Measurements from ENCODE around the gene MPHOSPH9. TPM values are rescaled to one million over a fixed set of nuclear protein-coding genes. Genes with fewer than 3 reads are reported as not detected.

MPHOSPH9 gene
- total and polyA plus RNA-seq, 8 donors, result 3.3 to 13.4 (median 6.8) TPM

DNA sequence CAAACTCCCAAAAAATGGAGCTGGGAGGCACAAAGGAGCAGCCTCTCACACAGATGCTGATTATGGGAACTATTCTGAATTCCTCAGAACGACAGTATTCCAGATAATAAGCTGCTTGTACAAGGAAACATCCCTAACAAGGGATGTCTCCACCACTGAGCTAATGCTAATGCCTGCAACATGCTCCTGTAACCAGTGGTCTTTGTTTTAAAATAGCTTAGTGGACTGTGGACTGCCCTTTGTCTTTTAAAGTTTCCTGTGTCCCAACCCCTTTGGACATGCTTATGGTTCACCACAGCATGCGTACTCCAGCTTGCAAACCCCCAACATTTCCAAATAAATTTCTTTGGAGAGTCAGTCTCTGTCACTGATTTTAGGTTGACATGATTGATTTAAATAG is 65.6 kb downstream of the MPHOSPH9 start:
- intact Hi-C loops (cut with DNase I), result no loop called here
- DNase-seq (no peak), ATAC-seq (no peak), FAIRE-seq (no peak)
- TF ChIP-seq, protein P1, sequence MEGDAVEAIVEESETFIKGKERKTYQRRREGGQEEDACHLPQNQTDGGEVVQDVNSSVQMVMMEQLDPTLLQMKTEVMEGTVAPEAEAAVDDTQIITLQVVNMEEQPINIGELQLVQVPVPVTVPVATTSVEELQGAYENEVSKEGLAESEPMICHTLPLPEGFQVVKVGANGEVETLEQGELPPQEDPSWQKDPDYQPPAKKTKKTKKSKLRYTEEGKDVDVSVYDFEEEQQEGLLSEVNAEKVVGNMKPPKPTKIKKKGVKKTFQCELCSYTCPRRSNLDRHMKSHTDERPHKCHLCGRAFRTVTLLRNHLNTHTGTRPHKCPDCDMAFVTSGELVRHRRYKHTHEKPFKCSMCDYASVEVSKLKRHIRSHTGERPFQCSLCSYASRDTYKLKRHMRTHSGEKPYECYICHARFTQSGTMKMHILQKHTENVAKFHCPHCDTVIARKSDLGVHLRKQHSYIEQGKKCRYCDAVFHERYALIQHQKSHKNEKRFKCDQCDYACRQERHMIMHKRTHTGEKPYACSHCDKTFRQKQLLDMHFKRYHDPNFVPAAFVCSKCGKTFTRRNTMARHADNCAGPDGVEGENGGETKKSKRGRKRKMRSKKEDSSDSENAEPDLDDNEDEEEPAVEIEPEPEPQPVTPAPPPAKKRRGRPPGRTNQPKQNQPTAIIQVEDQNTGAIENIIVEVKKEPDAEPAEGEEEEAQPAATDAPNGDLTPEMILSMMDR (IDR thresholded peaks at IDR 0.05), result no peak
- H3K27me3 ChIP-seq, result no peaks in the 10 kb centered on the region
- no peak overlapping the region for H3K27ac ChIP-seq
- 49 to 50% methylated on average over 2 of the region's 2 CpGs for WGBS, 2 donors
- H3K9me3 ChIP-seq, result no peaks in the 10 kb centered on the region
- H3K4me1 ChIP-seq, result peaks cover 4 to 22% (median 15%) of the 10 kb centered on the region in 3 donors
- no peaks in the 10 kb centered on the region for H3K36me3 ChIP-seq
- no peak overlapping the region for H3K4me3 ChIP-seq

DNA sequence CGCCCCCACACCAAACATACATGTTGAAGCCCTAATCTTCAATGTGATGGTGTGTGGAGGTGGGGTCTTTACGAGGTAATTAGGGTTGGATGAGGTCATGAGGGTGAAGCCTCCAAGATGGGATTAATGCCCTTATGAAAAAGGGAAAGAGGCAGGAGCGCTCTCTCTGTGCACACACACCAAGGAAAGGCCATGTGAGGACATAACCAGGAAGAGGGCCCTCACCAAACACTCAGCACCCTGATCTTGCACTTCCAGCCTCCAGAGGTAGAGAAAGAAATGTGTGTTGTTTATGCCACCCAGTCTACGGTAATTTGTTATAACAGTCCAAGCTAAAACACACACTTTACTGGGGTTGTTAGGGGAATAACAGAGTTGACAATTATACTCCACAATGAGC is 67.4 kb downstream of the MPHOSPH9 start:
- H3K36me3 ChIP-seq, result no peaks in the 10 kb centered on the region
- intact Hi-C loops (cut with DNase I), result no loop called here
- H3K4me3 ChIP-seq, result no peak overlapping the region
- TF ChIP-seq, protein P1 (IDR thresholded peaks at IDR 0.05), result no peak
- FAIRE-seq, result no peak
- H3K4me1 ChIP-seq, result peaks cover 4 to 22% (median 15%) of the 10 kb centered on the region in 3 donors
- no peak for DNase-seq
- WGBS, 2 donors, result 63 to 64% methylated on average over 4 of the region's 4 CpGs
- H3K9me3 ChIP-seq, result no peaks in the 10 kb centered on the region
- H3K27ac ChIP-seq, result peak overlapping the region in 3 of 4 donors; percentile 4 to 64 (median 61)
- ATAC-seq, result peak in 3 of 4 donors; percentile 52 to 57 (median 57)
- no peaks in the 10 kb centered on the region for H3K27me3 ChIP-seq

DNA sequence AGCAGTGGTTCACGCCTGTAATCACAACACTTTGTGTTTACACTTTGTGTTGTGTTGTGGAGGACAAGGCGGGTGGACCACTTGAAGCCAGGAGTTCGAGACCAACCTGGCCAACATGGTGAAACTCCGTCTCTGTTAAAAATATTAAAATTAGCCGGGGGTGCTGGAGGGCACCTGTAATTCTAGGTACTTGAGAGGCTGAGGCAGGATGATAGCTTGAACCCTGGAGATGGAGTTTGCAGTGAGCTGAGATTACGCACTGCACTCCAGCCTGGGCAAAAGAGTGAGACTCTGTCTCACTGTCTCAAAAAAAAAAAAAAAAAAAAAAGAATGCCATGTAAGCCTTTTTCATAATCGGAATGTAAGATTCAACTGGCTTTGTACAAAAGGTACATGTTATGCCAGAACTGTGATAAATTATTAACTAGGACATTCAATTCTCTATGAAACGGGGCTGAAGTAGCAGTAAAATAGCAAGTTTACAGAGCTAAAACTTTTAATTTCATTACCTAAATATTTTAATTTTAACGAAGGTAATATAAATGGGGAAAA is 68.2 kb downstream of the MPHOSPH9 start:
- Histone ChIP-seq H3K4me1 (peaks cover 4 to 22% (median 15%) of the 10 kb centered on the region in 3 donors), H3K9me3 (no peaks in the 10 kb centered on the region), H3K27ac (peak overlapping the region in 3 of 4 donors; percentile 4 to 64 (median 61)), H3K36me3 (no peaks in the 10 kb centered on the region), H3K4me3 (peak overlapping the region in 1 of 4 donors; percentile 4), H3K27me3 (no peaks in the 10 kb centered on the region)
- TF ChIP-seq, protein P1 (IDR thresholded peaks at IDR 0.05), result no peak
- ATAC-seq (peak; percentile 58 to 76 (median 70)), FAIRE-seq (no peak), DNase-seq (no peak)
- intact Hi-C loops (cut with DNase I), result no loop called here
- WGBS, 2 donors, result 47 to 49% methylated on average over 9 of the region's 9 CpGs

DNA sequence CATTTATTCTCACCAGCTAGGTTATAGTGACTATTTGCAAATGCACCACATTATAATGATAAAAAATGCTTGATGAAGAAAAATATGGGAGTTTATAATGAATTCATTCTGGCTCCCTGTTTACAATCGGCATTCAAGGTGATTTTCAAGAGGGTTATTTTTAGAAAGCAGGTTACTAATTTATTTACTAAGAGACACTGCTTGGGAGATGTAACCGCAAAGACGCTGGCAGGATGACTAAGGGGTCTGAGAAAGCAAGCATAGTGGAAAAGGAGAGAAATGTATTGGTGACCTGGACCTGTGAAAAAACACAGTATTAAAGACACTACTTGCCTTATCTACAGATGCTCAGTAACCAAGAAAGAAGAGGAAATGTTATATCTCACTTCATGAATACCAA is 68.7 kb downstream of the MPHOSPH9 start:
- no peak overlapping the region for H3K4me3 ChIP-seq
- H3K9me3 ChIP-seq, result no peaks in the 10 kb centered on the region
- intact Hi-C loops (cut with DNase I), result no loop called here
- 58 to 63% methylated on average over 3 of the region's 3 CpGs for WGBS, 2 donors
- no peaks in the 10 kb centered on the region for H3K36me3 ChIP-seq
- peaks cover 4 to 22% (median 15%) of the 10 kb centered on the region in 3 donors for H3K4me1 ChIP-seq
- peak overlapping the region in 2 of 4 donors; percentile 36 to 61 for H3K27ac ChIP-seq
- ATAC-seq (peak in 1 of 4 donors; percentile 14), FAIRE-seq (no peak), DNase-seq (no peak)
- H3K27me3 ChIP-seq, result no peaks in the 10 kb centered on the region
- TF ChIP-seq, protein P1 (IDR thresholded peaks at IDR 0.05), result no peak

GRCh38 chr12:123163227-123163626 is 69.7 kb downstream of the MPHOSPH9 start:
- 32 to 36% methylated on average over 3 of the region's 3 CpGs for WGBS, 2 donors
- peak overlapping the region in 2 of 4 donors; percentile 36 to 61 for H3K27ac ChIP-seq
- no peak for FAIRE-seq
- no peak for DNase-seq
- peak in 3 of 4 donors; percentile 49 to 75 (median 69) for ATAC-seq
- intact Hi-C loops (cut with DNase I), result no loop called here
- peaks cover 4 to 22% (median 15%) of the 10 kb centered on the region in 3 donors for H3K4me1 ChIP-seq
- H3K27me3 ChIP-seq, result no peaks in the 10 kb centered on the region
- TF ChIP-seq, protein P1 (IDR thresholded peaks at IDR 0.05), result no peak
- no peaks in the 10 kb centered on the region for H3K9me3 ChIP-seq
- H3K36me3 ChIP-seq, result no peaks in the 10 kb centered on the region
- H3K4me3 ChIP-seq, result no peak overlapping the region

Data from pancreas (tissue), 10 donors.